B cell (primary cell): ENCODE data around the gene DTNBP1. TPM values are rescaled to one million over a fixed set of nuclear protein-coding genes. Genes with fewer than 3 reads are reported as not detected.

ENCODE experiments used
- ATAC-seq: fragments of 200-7000 bp; cut with Tn5 transposase; one replicate; pipeline ENCODE4 v1.10.0; 2021; ENCODE audit warnings: low read depth, mild to moderate bottlenecking, moderate number of reproducible peaks, moderate library complexity
- CTCF ChIA-PET: fragments of 350-600 bp; sonication (Branson Sonifier 250); formaldehyde crosslinking; loops from one replicate; lab custom pipeline; 2021; ENCODE audit warnings: antibody characterized with exemption, inconsistent platforms; lab: Charles Lee
- POLR2A ChIA-PET: fragments of 350-600 bp; sonication (Branson Sonifier 250); formaldehyde crosslinking; loops from one replicate; lab custom pipeline; 2021; ENCODE audit warnings: antibody characterized with exemption; lab: Charles Lee
- DNase-seq: peaks from one replicate; pipeline ENCODE4 v3.0.0; 2013
- H2AFZ ChIP-seq: 2 replicates; pipeline ENCODE4 v1.6.1; 2012; ENCODE audit warnings: mild to moderate bottlenecking, low read depth, low read length; ENCODE audit not compliant: insufficient read depth, poor library complexity, severe bottlenecking
- H3K27ac ChIP-seq, 2 donors: 1 replicate in 1 of 2; 2 replicates in 1 of 2; pipeline ENCODE4 v1.5.1; 2012 to 2013; ENCODE audit warnings: low read length in 2 of 2, mild to moderate bottlenecking in 2 of 2, moderate library complexity in 1 of 2
- H3K27me3 ChIP-seq, 4 experiments: fragments of 200-600 bp in 1 of 4; sonication (generic) in 1 of 4; replicated peaks in 1 of 4; 1 replicate in 2 of 4; 2 replicates in 2 of 4; pipeline versions ENCODE4 v1.6.1 to v1.7.0; 2013 to 2016; ENCODE audit warnings: low read length in 3 of 4, mild to moderate bottlenecking in 2 of 4, mixed read lengths in 1 of 4, moderate library complexity in 1 of 4; ENCODE audit not compliant: insufficient read depth in 4 of 4, control insufficient read depth in 3 of 4; ENCODE audit errors: control extremely low read depth in 1 of 4
- H3K36me3 ChIP-seq, 2 experiments: replicated peaks in 1 of 2; 1 replicate in 1 of 2; 2 replicates in 1 of 2; pipeline versions ENCODE4 v1.6.1 to v1.7.1; 2013; ENCODE audit warnings: low read length in 1 of 2; ENCODE audit not compliant: insufficient read depth in 2 of 2, control insufficient read depth in 1 of 2; ENCODE audit errors: control extremely low read depth in 1 of 2, extremely low read depth in 1 of 2
- H3K4me1 ChIP-seq, 2 donors: fragments of 200-600 bp in 1 of 2; sonication (generic) in 1 of 2; 1 replicate in 1 of 2; 2 replicates in 1 of 2; pipeline versions ENCODE4 v1.5.1 to v1.6.1; 2013 to 2017; ENCODE audit warnings: low read length in 2 of 2; ENCODE audit not compliant: control insufficient read depth in 2 of 2, insufficient read depth in 2 of 2
- H3K4me2 ChIP-seq: replicated peaks from 2 replicates; pipeline ENCODE3; 2012; ENCODE audit warnings: mild to moderate bottlenecking, low read depth, low read length; ENCODE audit not compliant: poor library complexity, severe bottlenecking
- H3K4me3 ChIP-seq, 5 experiments: fragments of 200-600 bp in 1 of 5; sonication (generic) in 1 of 5; 1 replicate in 3 of 5; 2 replicates in 2 of 5; pipeline versions ENCODE4 v1.5.1 to v1.7.0; 2011 to 2016; ENCODE audit warnings: low read length in 4 of 5, mild to moderate bottlenecking in 4 of 5, low read depth in 2 of 5, control low read depth in 1 of 5, moderate library complexity in 1 of 5; ENCODE audit not compliant: insufficient read depth in 1 of 5; ENCODE audit errors: control extremely low read depth in 1 of 5, extremely low read depth in 1 of 5
- H3K79me2 ChIP-seq: fragments of 200-600 bp; sonication (generic); one replicate; pipeline ENCODE4 v1.6.0; 2016; ENCODE audit warnings: low read length; ENCODE audit not compliant: control insufficient read depth, insufficient read depth
- H3K9ac ChIP-seq: fragments of 200-600 bp; sonication (generic); 2 replicates; pipeline ENCODE4 v1.6.1; 2017; ENCODE audit warnings: mild to moderate bottlenecking, low read length, moderate library complexity
- H3K9me3 ChIP-seq, 3 donors: one replicate each; pipeline versions ENCODE4 v1.6.1 to v1.7.1; 2013; ENCODE audit warnings: low read length in 2 of 3; ENCODE audit not compliant: control insufficient read depth in 2 of 3, insufficient read depth in 1 of 3; ENCODE audit errors: control extremely low read depth in 1 of 3
- H4K20me1 ChIP-seq: 2 replicates; pipeline ENCODE4 v1.6.0; 2012; ENCODE audit warnings: mild to moderate bottlenecking, low read length; ENCODE audit not compliant: insufficient read depth, control insufficient read depth, poor library complexity, severe bottlenecking
- H3K27ac Mint-ChIP-seq: one replicate; pipeline ENCODE4 v1.8.0; 2021; ENCODE audit warnings: mixed read lengths
- H3K27me3 Mint-ChIP-seq: one replicate; pipeline ENCODE4 v1.8.0; 2021; ENCODE audit warnings: mixed read lengths
- H3K4me1 Mint-ChIP-seq: one replicate; pipeline ENCODE4 v1.8.0; 2021; ENCODE audit warnings: mixed read lengths
- H3K4me3 Mint-ChIP-seq: one replicate; pipeline ENCODE4 v1.8.0; 2021; ENCODE audit warnings: mixed read lengths
- H3K9me3 Mint-ChIP-seq: one replicate; pipeline ENCODE4 v1.8.0; 2022; ENCODE audit warnings: mixed read lengths; ENCODE audit not compliant: insufficient read depth
- CTCF ChIP-seq: fragments of 200-600 bp; IDR thresholded peaks from one replicate; pipeline ENCODE4 v1.8.0; 2022; ENCODE audit warnings: antibody characterized with exemption, mild to moderate bottlenecking
- EZH2 ChIP-seq: IDR thresholded peaks from 2 replicates; pipeline ENCODE4 v1.6.1; 2012; ENCODE audit warnings: borderline replicate concordance, low read depth, mild to moderate bottlenecking, moderate library complexity, low read length; ENCODE audit not compliant: insufficient read depth, poor library complexity, severe bottlenecking
- WGBS: methylation state at CpG from one replicate; pipeline ENCODE4 v1.1.5; 2013; ENCODE audit warnings: missing lambda C conversion rate; ENCODE audit not compliant: insufficient coverage; 5-methylcytosine and 5-hydroxymethylcytosine counted together
- intact Hi-C: fragments of 100-400 bp; cut with micrococcal nuclease; formaldehyde crosslinking; loops from one replicate; pipeline ENCODE4 v1.10.0; 2022
- polyA plus RNA-seq: library from polyadenylated mRNA; depleted of rRNA; stranded (reverse); fragments of >200 nt; gene quantifications from 2 replicates; pipeline ENCODE4 v1.2.3, GENCODE V29; 2012
- total RNA-seq, 2 donors: library from RNA; stranded (reverse); fragments of 120-200 nt in 1 of 2; gene quantifications; 1 replicate in 1 of 2; 2 replicates in 1 of 2; pipeline versions ENCODE4 v1.2.3 to v1.2.4, GENCODE V29; 2013 to 2022

The DTNBP1 gene
- total and polyA plus RNA-seq, 2 donors (not counting 1 experiment from before 2014, with no cell fraction given): 31.4 to 73.0 TPM

- Histone ChIP-seq H3K27ac (no peak overlapping the region), H3K4me1 (no peaks in the 10 kb centered on the region), H3K9me3 (no peaks in the 10 kb centered on the region), H2AFZ (no peak overlapping the region), H4K20me1 (peaks cover 44% of the 10 kb centered on the region), H3K36me3 (peaks cover 3 to 81% of the 10 kb centered on the region in 2 experiments), H3K4me3 (no peak overlapping the region), H3K9ac (no peak overlapping the region), H3K4me2 (no peak overlapping the region), H3K79me2 (peaks cover 69% of the 10 kb centered on the region), H3K27me3 (no peaks in the 10 kb centered on the region)
- no peak for TF ChIP-seq CTCF
- no peak for TF ChIP-seq EZH2
- ATAC-seq: no peak
- no peak overlapping the region for H3K27ac Mint-ChIP-seq
- POLR2A ChIA-PET: no interaction called here
- no peak overlapping the region for H3K4me3 Mint-ChIP-seq
- no peaks in the 10 kb centered on the region for H3K9me3 Mint-ChIP-seq
- no peak for DNase-seq
- no peaks in the 10 kb centered on the region for H3K27me3 Mint-ChIP-seq
- intact Hi-C loops: no loop called here
- CTCF ChIA-PET: no interaction called here
- WGBS: 98% methylated on average over 7 of the region's 12 CpGs
- H3K4me1 Mint-ChIP-seq: no peaks in the 10 kb centered on the region
These were observed 163.7 kb downstream of the DTNBP1 start for GRCh38 chr6:15499125-15499524.

- POLR2A ChIA-PET: no interaction called here
- H3K4me3 ChIP-seq: no peak overlapping the region
- H3K27me3 Mint-ChIP-seq: no peaks in the 10 kb centered on the region
- H2AFZ ChIP-seq: no peak overlapping the region
- H3K27me3 ChIP-seq: no peaks in the 10 kb centered on the region
- CTCF ChIA-PET: no interaction called here
- H3K79me2 ChIP-seq: peaks cover 74% of the 10 kb centered on the region
- H3K4me3 Mint-ChIP-seq: no peak overlapping the region
- no peaks in the 10 kb centered on the region for H3K4me1 Mint-ChIP-seq
- H3K4me1 ChIP-seq: no peaks in the 10 kb centered on the region
- no peaks in the 10 kb centered on the region for H3K9me3 Mint-ChIP-seq
- no peak overlapping the region for H3K27ac Mint-ChIP-seq
- no peak overlapping the region for H3K9ac ChIP-seq
- intact Hi-C loops: no loop called here
- TF ChIP-seq CTCF: no peak
- no peak for TF ChIP-seq EZH2
- 98% methylated on average over 10 of the region's 12 CpGs for WGBS
- H3K36me3 ChIP-seq: peaks cover 2 to 76% of the 10 kb centered on the region in 2 experiments
- ATAC-seq (no peak), DNase-seq (no peak)
- no peak overlapping the region for H3K27ac ChIP-seq
- peaks cover 42% of the 10 kb centered on the region for H4K20me1 ChIP-seq
- H3K4me2 ChIP-seq: no peak overlapping the region
- no peaks in the 10 kb centered on the region for H3K9me3 ChIP-seq
These were observed 164.2 kb downstream of the DTNBP1 start for GRCh38 chr6:15498640-15499039.
